ENCODE data around the gene POU2AF3. TPM values are rescaled to one million over a fixed set of nuclear protein-coding genes. Genes with fewer than 3 reads are reported as not detected.
"Not testable (repeated sequence)": the region's sequence is repeated elsewhere in the genome, so short reads cannot be mapped to it uniquely, and the experiment has no call there.

POU2AF3 gene
- total and polyA plus RNA-seq, 2 of the 4 experiments (the other 2 are of a cell fraction) = 0.17 TPM; not detected in 1

DNA sequence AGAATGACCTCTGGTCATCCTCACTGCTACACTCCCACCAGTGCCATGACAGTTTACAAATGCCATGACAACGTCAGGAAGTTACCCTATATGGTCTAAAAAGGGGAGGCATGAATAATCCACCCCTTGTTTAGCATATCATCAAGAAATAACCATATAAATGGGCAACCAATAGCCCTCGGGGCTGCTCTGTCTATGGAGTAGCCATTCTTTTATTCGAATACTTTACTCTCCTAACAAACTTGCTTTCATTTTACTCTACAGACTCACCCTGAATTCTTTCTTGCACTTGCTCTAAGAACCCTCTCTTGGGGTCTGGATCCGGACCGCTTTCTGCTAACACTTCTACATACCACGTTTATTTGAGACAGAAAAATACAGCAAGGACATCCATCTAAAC, 21.9 kb downstream of the POU2AF3 start:
- H3K27ac ChIP-seq (ENCODE audit: insufficient read depth, low read length); H3K79me1 ChIP-seq (ENCODE audit: low read depth in 1 of 2, low read length in 2 of 2); in situ Hi-C loops (cut with MboI; ENCODE audit: low sequenced_read_pairs); H2BK5ac ChIP-seq (ENCODE audit: low read depth, low read length, poor library complexity, severe bottlenecking); H3K23ac ChIP-seq (ENCODE audit: low read depth, low read length); dilution Hi-C loops (cut with HindIII; ENCODE audit: low sequenced_read_pairs, unreplicated experiment); H2BK120ac ChIP-seq (ENCODE audit: low read depth, low read length); H3K36me3 ChIP-seq (ENCODE audit: control insufficient read depth, insufficient read depth, low read length); intact Hi-C loops (cut with micrococcal nuclease); DNase-seq; H2BK15ac ChIP-seq (ENCODE audit: low read depth, low read length); H4K5ac ChIP-seq (ENCODE audit: low read depth, low read length); POLR2A ChIA-PET (ENCODE audit: unreplicated experiment); H4K8ac ChIP-seq (ENCODE audit: low read depth in 2 of 2, low read length in 2 of 2); H4K20me1 ChIP-seq (ENCODE audit: insufficient read depth, low read length); H3K4me1 ChIP-seq (ENCODE audit: control insufficient read depth, insufficient read depth, low read length); H2AK5ac ChIP-seq (ENCODE audit: low read depth, low read length); H2BK20ac ChIP-seq (ENCODE audit: low read depth, low read length); BruUV-seq (replicated peaks); ATAC-seq (ENCODE audit: low read depth); H3K4me3 ChIP-seq (ENCODE audit: insufficient read depth, low read depth, low read length); H3K4me2 ChIP-seq (ENCODE audit: low read depth, low read length); H3K9ac ChIP-seq (ENCODE audit: low read depth, low read length); H3K18ac ChIP-seq (ENCODE audit: low read depth, low read length); H3K56ac ChIP-seq (ENCODE audit: extremely low read depth, insufficient read depth, low read length); H4K91ac ChIP-seq (ENCODE audit: insufficient read depth, low read depth, low read length); H3K27me3 ChIP-seq (ENCODE audit: control insufficient read depth, insufficient read depth, low read length); H3K4ac ChIP-seq (ENCODE audit: low read depth, low read length); H3K14ac ChIP-seq (replicated peaks; ENCODE audit: low read depth, low read length); CTCF ChIA-PET; H3K9me1 ChIP-seq (ENCODE audit: insufficient read depth, low read length); H3K9me3 ChIP-seq (ENCODE audit: control insufficient read depth, insufficient read depth, low read length); H2AK9ac ChIP-seq (replicated peaks; ENCODE audit: low read depth, low read length, poor library complexity); H2AFZ ChIP-seq (replicated peaks; ENCODE audit: low read length, poor library complexity): not testable (repeated sequence)
- 93% methylated on average over 2 of the region's 6 CpGs; no CpG with 5 or more reads in 1 of the 2 experiments for WGBS, 2 experiments (ENCODE audit: extremely low coverage in 2 of 2, insufficient read length in 1 of 2)

Data from IMR-90 (cell line).